Activated CD4-positive, alpha-beta T cell treated with anti-CD3 and anti-CD28 coated beads, Interleukin-2, amount 10 ng/mL, durations not matched to agents 24 days and 14 days (primary cell): ENCODE results near the gene PCYT1A. TPM values are rescaled to one million over a fixed set of nuclear protein-coding genes. Genes with fewer than 3 reads are reported as not detected.
"Not testable (repeated sequence)": the region's sequence is repeated elsewhere in the genome, so short reads cannot be mapped to it uniquely, and the experiment has no call there.

Experiments used
- DNase-seq: peaks from one replicate; pipeline ENCODE4 v3.0.0; 2022
- H3K27ac Mint-ChIP-seq: one replicate; pipeline ENCODE4 v1.8.0; 2022; ENCODE audit warnings: mild to moderate bottlenecking, mixed read lengths
- H3K27me3 Mint-ChIP-seq: one replicate; pipeline ENCODE4 v1.8.0; 2022; ENCODE audit warnings: mixed read lengths
- H3K36me3 Mint-ChIP-seq: one replicate; pipeline ENCODE4 v1.8.0; 2022; ENCODE audit warnings: low read depth, mild to moderate bottlenecking, mixed read lengths
- H3K4me1 Mint-ChIP-seq: one replicate; pipeline ENCODE4 v1.8.0; 2021; ENCODE audit warnings: mixed read lengths
- H3K4me3 Mint-ChIP-seq: one replicate; pipeline ENCODE4 v1.8.0; 2022; ENCODE audit warnings: mild to moderate bottlenecking, moderate library complexity, mixed read lengths
- H3K9me3 Mint-ChIP-seq: one replicate; pipeline ENCODE4 v1.8.0; 2021; ENCODE audit warnings: mixed read lengths
- intact Hi-C: fragments of 100-400 bp; cut with micrococcal nuclease; formaldehyde crosslinking; loops from one replicate; pipeline ENCODE4 v1.15.1; 2023
- total RNA-seq: library from RNA; stranded (reverse); gene quantifications from 2 replicates; pipeline ENCODE4 v1.2.3, GENCODE V29; 2022

The PCYT1A gene
- total RNA-seq, 1 donor from 2014 or later: 56.0 TPM

DNA sequence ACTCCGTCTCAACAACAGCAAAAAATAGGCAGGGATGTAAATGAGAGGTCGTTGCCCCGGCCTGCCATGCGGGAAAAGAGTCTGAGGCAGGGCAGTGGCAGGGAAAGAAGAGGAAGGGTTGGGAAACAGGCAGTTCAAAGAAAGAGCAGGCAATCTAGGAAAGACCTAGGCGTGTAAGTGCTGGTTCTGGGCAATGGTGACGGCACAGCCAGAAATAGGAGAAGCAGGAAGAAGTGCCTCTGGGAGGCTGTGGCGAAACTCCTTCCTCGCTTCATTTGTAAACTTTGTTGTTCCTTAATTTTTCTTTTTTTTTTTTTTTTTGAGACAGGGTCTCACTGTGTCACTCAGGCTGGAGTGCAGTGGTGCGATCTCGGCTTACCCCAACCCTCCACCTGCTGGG lies 66.9 kb downstream of the PCYT1A start:
- Mint-ChIP-seq H3K36me3 (no peaks in the 10 kb centered on the region), H3K27ac (no peak overlapping the region), H3K4me3 (no peak overlapping the region), H3K4me1 (peaks cover 13% of the 10 kb centered on the region), H3K27me3 (no peaks in the 10 kb centered on the region), H3K9me3 (no peaks in the 10 kb centered on the region)
- intact Hi-C loops: no loop called here
- no peak for DNase-seq

DNA sequence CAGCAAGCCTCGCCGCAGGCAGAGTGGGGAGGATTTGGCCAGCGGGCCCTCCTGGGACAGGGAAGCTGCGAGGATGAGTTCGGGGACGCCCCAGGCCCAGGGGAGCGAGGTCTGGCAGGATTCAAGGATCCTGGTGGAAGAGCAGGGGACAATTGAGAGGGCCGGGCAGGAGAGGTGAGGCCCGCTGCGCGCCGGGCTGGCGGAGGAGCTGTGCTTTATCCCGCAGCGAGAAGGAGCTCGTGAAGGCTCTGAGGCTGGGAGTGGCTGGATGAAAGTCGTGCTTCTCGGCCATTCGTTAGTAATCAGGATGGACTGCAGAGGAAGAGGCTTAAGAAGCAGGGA lies 67.6 kb downstream of the PCYT1A start:
- no peaks in the 10 kb centered on the region for H3K36me3 Mint-ChIP-seq
- peak overlapping the region; percentile 89 for H3K27ac Mint-ChIP-seq
- peaks cover 13% of the 10 kb centered on the region for H3K4me1 Mint-ChIP-seq
- no peak for DNase-seq
- H3K9me3 Mint-ChIP-seq: no peaks in the 10 kb centered on the region
- peak overlapping the region; percentile 69 for H3K4me3 Mint-ChIP-seq
- no peaks in the 10 kb centered on the region for H3K27me3 Mint-ChIP-seq
- intact Hi-C loops: loop anchor here (1.0 kb wide), 1 partner anchor 12 kb away; no protein-coding TSS in a partner anchor

DNA sequence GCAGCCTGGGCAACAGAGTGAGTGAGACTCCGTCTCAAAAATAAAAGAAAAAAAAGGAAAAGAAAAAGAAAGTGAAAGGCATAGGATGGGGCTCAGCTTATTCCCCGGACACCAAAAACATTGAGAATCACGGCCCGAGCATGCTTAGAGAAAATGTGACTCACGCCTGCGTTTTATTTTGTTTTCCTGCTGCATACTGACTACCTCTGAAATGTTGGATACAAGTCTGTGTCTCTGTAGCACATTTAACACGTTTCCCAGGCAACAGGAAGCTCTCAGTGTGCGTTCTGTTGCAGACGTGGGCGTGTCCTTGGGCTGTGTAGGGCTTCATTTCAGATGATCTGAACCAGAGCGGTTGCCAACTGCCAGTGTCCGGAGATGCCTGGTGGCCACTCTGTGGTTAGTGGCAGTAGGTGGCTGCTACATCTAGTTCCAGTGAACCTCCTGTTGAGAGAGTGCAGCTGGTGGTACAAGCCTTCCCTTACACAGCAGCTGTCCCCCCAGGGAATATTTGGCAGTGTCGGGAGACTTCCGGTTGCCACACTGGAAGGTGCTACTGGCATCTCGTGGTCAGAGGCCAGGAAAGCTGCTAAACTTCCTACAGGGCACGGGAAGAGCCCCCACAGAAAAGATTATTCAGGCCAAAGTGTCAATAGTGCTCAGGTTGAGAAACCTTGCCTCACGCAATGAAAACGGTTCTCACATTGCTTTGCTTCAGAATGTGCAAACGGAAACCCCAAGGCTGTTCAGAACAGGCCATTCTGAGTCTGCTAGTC lies 68.1 kb downstream of the PCYT1A start:
- H3K27ac Mint-ChIP-seq: peak overlapping the region; percentile 89
- intact Hi-C loops: loop anchor here (1.0 kb wide), 1 partner anchor 11 kb away; no protein-coding TSS in a partner anchor
- no peaks in the 10 kb centered on the region for H3K27me3 Mint-ChIP-seq
- no peaks in the 10 kb centered on the region for H3K36me3 Mint-ChIP-seq
- peaks cover 13% of the 10 kb centered on the region for H3K4me1 Mint-ChIP-seq
- peak overlapping the region; percentile 69 for H3K4me3 Mint-ChIP-seq
- H3K9me3 Mint-ChIP-seq: no peaks in the 10 kb centered on the region
- DNase-seq: peak; percentile 91

DNA sequence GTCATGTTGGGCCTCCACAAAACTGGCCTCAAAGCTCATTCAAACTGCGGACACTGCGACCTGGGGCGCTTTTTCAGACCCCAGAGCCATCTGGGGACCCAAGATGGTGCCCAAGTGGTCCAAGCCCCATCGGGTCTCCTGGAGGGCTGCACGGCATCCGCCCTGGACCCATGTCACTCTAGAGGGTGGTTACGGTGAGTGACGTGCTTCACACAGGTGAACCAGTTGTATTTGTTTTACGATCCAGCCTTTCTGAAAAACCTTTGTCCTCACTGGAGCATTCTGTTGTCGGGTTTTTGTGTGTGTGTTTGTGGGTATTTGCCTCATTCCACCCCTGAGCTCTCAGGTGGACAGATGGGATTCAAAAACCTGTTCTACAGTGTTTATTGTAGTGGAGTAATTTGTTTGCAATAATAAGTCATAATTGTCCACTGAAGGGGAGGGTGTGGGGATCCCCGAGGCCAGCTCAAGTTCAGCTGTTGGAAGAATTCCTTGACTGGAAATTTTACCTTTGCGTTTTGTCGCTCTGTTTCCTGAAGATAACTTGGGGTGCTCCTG lies 69.3 kb downstream of the PCYT1A start:
- no peak overlapping the region for H3K4me3 Mint-ChIP-seq
- no peaks in the 10 kb centered on the region for H3K36me3 Mint-ChIP-seq
- DNase-seq: no peak
- intact Hi-C loops: no loop called here
- H3K9me3 Mint-ChIP-seq: no peaks in the 10 kb centered on the region
- H3K27me3 Mint-ChIP-seq: no peaks in the 10 kb centered on the region
- peaks cover 13% of the 10 kb centered on the region for H3K4me1 Mint-ChIP-seq
- H3K27ac Mint-ChIP-seq: no peak overlapping the region

DNA sequence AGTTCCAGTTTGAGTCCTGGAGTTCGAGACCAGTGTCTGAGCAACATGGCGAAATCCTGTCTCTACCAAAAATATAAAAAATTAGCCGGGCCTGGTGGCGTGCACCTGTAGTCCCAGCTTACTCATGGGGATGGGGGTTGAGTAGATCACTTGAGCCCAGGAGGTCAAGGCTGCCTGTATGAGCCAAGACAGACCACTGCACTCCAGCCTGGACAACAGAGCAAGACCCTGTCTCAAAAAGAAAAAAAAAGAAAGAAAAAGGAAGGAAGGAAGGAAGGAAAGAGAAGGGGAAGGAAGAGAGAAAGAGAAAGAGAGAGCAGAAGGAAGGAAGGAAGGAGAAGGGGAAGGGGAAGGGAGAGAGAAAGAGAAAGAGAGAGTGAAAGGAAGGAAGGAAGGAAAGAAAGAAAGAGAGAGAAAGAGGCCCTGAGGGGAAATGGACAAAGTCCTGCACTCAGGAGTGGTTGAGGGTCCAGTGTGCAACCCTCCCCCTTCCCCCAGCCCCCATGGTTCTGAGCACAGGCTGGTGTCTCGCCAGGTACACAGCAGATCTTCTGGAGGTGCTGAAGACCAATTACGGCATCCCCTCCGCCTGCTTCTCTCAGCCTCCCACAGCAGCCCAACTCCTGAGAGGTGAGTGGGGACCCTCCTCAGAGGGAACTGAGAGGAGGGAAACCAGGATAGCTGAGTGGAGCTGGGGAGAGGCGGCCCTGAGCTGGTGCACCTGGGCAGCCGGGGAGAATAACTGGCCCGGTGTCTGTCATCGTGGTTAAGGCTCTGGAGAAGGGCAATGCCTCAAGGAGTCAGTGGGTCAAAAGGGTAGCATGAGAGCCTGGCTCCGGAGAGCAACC lies 70.0 kb downstream of the PCYT1A start:
- H3K4me3 Mint-ChIP-seq: peak overlapping the region; percentile 53
- peaks cover 13% of the 10 kb centered on the region for H3K4me1 Mint-ChIP-seq
- intact Hi-C loops: no loop called here

DNA sequence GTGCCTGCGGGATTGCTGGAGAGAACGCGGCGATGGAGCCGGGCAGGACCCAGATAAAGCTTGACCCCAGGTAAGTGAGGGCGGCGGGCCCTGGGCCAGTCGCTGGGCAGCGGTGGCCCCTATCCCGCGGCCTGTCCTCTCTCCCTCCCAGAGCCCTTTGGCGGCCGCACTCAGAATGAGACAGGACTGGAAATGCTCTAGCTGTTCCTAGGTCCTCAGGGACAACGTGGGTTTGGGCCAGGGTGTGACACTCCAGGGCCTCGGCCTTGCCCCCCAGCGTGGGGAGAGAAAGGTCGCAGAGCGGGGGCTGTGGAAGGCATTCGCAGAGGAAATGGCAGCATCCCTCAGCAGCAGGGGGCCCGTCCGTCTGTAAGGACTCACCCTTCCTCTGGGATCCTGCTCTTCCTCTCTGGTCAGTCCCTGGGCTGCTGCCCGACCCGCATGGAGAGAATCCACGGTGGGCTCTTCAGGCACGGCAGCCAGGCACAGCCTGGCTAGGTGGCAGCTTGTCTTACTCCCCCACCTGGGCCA lies 70.8 kb downstream of the PCYT1A start:
- H3K4me1 Mint-ChIP-seq: peaks cover 13% of the 10 kb centered on the region
- H3K27ac Mint-ChIP-seq: no peak overlapping the region
- no peaks in the 10 kb centered on the region for H3K9me3 Mint-ChIP-seq
- intact Hi-C loops: no loop called here
- no peaks in the 10 kb centered on the region for H3K27me3 Mint-ChIP-seq
- no peak for DNase-seq
- H3K4me3 Mint-ChIP-seq: no peak overlapping the region
- no peaks in the 10 kb centered on the region for H3K36me3 Mint-ChIP-seq

More for the DNA sequence above, 70.0 kb downstream of the PCYT1A start:
- no peak for DNase-seq
- Mint-ChIP-seq H3K27me3 (no peaks in the 10 kb centered on the region), H3K27ac (peak overlapping the region; percentile 79), H3K36me3 (no peaks in the 10 kb centered on the region), H3K9me3 (no peaks in the 10 kb centered on the region)

DNA sequence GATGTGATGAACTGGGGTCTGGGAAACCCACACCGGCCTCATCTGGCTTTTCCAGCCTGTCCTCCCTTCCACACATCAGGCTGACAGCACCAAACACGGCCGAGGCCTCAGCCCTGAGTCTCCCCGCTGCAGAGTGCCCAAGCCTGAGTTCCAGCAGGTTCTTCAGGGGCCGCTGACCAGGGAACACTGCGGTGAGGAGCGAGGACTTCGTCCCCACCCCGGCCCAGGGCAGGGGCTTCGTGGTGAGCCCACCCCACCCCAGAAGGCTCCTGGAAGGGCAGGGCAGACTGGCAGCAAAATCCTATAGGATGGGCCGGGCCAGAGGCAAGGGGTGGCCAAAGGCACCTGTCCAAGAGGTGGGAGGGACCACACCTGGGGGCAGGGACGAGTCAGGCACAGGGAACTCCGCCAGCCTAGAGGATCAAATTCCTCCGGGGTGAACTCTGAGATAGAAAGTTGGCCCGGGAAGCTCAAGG lies 71.4 kb downstream of the PCYT1A start, which contains the start of gene SLC51A:
SLC51A (plus strand) TSS at position 446 of the 476 bp plus-strand sequence. CDS start 179 bp downstream, outside the sequence.
- Mint-ChIP-seq H3K4me3 (peak within 1 kb of the TSS; percentile 53), H3K27me3 (no peaks in the 10 kb centered on the region)
- intact Hi-C loops: no loop called here

DNA sequence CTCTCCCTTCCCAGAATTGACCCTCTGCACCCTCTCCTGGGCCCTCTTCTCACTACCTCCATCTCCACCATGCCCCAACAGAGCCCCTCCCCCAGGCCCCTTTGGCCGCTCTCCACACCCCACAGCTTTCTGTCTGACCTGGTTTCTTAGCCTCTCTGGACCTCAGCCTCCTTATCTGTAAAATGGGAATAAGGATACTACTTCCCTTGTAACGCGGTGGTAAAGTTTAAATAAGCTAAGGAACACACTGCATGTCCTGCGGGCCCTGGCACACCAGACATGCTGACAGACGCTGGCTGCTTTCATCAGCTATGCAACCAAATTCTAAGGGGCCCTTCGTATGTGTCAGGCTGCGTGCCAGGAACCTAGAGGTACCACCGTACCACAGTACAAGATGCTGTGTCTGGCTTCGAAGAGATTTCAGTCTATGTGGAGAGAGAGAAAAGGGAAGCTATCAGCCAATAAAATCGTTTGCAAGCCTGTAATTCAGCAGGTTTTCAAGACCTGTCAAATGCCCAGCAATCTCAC lies 72.0 kb downstream of the PCYT1A start:
- no peak overlapping the region for H3K4me3 Mint-ChIP-seq
- intact Hi-C loops: no loop called here
- H3K9me3 Mint-ChIP-seq: no peaks in the 10 kb centered on the region
- DNase-seq: no peak
- no peaks in the 10 kb centered on the region for H3K36me3 Mint-ChIP-seq
- peaks cover 13% of the 10 kb centered on the region for H3K4me1 Mint-ChIP-seq
- no peaks in the 10 kb centered on the region for H3K27me3 Mint-ChIP-seq
- H3K27ac Mint-ChIP-seq: no peak overlapping the region

More for the DNA sequence above, 71.4 kb downstream of the PCYT1A start, which contains the start of gene SLC51A:
- Mint-ChIP-seq H3K27ac (peak within 1 kb of the TSS; percentile 79), H3K4me1 (peaks cover 13% of the 10 kb centered on the region), H3K36me3 (no peaks in the 10 kb centered on the region), H3K9me3 (no peaks in the 10 kb centered on the region)
- DNase-seq: no peak

DNA sequence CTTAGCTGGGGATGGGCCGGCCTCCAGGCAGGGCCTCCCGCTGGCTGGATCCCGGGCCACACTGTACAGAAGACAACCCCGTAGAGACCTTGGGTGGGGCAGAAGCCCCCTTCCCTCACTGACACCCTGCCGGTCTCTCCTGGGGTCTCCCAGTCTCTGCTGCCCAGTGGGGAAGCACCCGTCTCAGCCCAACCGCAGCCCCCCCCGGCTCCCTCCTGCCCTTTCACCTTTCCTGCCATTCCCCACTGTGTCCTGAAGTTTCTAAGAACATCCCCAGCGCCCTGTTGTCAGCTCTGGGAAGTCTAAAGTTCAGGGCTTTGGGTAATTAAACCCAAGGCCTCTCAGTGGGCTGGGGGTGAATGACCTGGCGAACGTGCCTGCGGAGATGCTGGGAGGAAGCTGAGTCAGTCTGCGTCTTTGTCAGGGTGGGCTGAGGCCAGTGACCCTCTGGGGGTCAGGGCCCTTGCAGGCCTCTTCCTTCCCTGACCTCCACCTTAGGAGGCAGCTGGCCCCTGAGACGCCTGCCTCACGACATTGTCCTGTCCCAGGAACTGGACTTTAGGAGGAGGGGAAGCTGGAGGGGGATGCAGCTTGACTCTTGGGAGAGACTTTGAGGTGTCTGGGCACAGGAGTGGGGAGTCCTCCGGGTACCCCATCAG lies 72.6 kb downstream of the PCYT1A start:
- DNase-seq: no peak
- no peak overlapping the region for H3K4me3 Mint-ChIP-seq
- no peaks in the 10 kb centered on the region for H3K27me3 Mint-ChIP-seq
- H3K27ac Mint-ChIP-seq: no peak overlapping the region
- intact Hi-C loops: no loop called here
- no peaks in the 10 kb centered on the region for H3K9me3 Mint-ChIP-seq
- H3K4me1 Mint-ChIP-seq: peaks cover 13% of the 10 kb centered on the region
- H3K36me3 Mint-ChIP-seq: no peaks in the 10 kb centered on the region

DNA sequence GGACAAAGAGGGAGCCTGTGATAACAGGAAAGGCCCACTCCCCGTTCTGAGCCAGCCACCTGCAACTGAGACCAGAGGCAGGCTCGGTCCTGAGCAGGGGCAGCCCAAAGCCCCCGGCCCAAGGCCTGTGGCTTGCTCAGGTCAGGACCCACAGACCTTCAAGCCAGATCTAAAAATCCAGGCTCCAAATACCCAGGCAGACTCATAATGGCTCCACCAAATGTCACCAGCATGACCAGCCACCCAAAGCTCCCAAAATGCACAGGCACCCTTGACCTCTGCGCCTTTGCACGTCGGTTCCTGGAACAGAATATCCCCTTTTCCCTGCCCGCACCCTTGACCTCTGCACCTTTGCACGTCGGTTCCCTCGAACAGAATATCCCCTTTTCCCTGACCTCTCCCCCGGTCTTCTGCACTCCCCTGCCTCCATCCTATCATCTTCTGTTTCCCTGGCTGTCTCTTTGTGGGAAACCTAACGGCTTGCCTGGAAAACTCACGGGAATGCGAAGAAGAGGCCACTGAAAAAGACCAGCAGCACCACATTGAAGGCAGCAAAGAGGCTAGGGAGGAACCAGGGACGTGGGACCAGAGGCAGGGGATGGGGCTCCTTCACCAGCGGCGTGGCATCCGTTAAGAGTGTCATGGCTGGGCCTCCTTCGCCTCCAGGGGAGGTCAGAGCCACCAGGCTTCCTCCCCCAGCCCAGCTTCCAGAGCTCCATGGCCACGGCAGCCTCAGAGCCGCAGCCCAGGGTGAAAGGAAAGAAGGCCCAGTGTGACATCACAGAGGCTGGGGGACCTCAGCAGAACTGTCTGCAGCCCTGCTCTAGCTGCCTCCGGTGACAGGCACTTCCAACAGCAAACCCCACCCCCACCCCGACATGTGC lies 76.6 kb downstream of the PCYT1A start, which contains the start of gene ZDHHC19:
ZDHHC19 (minus strand) TSS at position 728 of the 884 bp plus-strand sequence; CDS start at position 643, 85 bp downstream.
- H3K27ac Mint-ChIP-seq: no peak within 1 kb of the TSS

DNA sequence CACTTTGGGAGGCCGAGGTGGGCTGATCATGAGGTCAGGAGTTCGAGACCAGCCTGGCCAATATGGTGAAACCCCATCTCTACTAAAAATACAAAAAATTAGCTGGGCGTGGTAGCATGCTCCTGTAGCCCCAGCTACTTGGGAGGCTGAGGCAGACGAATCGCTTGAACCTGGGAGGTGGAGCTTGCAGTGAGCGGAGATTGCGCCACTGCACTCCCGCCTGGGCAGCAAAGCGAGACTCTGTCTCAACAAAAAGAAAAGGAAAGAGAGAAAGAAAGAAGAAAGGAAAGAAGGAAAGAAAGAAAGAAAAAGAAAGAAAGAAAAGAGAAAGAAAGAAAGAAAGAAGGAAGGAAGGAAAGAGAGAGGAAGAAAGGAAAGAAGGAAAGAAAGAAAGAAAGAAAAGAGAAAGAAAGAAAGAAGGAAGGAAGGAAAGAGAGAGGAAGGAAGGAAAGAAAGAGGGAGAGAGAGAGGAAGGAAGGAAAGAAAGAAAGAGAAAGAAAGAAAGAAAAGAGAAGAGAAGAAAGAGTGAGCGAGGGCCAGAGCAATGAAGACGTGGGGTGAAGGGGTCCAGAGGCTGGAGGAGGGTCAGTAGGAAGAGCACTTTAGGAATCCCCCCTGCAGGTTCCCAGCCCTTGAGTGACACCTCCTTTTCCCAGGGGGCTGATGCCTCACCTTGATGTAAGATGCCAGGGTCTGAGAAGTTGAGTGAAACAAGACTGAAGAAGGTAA lies 77.4 kb downstream of the PCYT1A start:
- H3K27ac Mint-ChIP-seq, H3K9me3 Mint-ChIP-seq, H3K4me3 Mint-ChIP-seq, DNase-seq, H3K36me3 Mint-ChIP-seq: not testable (repeated sequence)
- intact Hi-C loops: loop anchor here (5.0 kb wide), 1 partner anchor 292 kb away; the partner anchor contains the start of gene RNF168
- Mint-ChIP-seq H3K27me3 (peaks cover 11% of the 10 kb centered on the region), H3K4me1 (peaks cover 11% of the 10 kb centered on the region)

More for the DNA sequence above, 76.6 kb downstream of the PCYT1A start, which contains the start of gene ZDHHC19:
- intact Hi-C loops: no loop called here
- Mint-ChIP-seq H3K4me1 (peaks cover 8% of the 10 kb centered on the region), H3K36me3 (no peaks in the 10 kb centered on the region), H3K27me3 (peaks cover 7% of the 10 kb centered on the region), H3K9me3 (no peaks in the 10 kb centered on the region), H3K4me3 (no peak within 1 kb of the TSS)
- no peak for DNase-seq
